ENCODE data around the gene TGFA. TPM values are rescaled to one million over a fixed set of nuclear protein-coding genes. Genes with fewer than 3 reads are reported as not detected.

The TGFA gene
- total RNA-seq, 4 donors from 2014 or later: 15.8 to 75.8 (median 52.0) TPM

DNA sequence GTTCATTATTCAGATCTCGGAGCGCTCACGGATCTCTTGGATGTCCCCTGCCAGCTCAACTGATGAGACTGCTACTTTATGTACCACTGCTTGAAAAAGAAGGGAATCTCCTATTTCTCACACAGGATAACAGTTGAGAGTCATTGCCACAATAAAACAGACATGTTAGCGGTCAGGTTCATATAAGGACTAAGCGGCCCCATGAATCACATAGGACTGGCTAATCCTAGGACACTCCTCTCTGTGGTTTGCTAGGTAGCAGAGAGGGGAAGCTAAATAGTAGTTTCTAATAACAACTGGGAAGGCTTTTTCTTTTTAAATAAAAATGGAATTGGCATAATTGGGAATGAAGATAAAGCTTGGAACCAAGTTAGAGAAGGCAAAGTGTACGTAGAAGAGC, 15.9 kb upstream of the TGFA start:
- intact Hi-C loops (cut with DNase I): no loop called here
- H3K4me1 ChIP-seq: peaks cover 4 to 14% (median 5%) of the 10 kb centered on the region in 3 donors
- H3K36me3 ChIP-seq: no peaks in the 10 kb centered on the region
- no peaks in the 10 kb centered on the region for H3K9me3 ChIP-seq
- no peak for DNase-seq
- 74 to 75% methylated on average over 6 of the region's 6 CpGs for WGBS, 2 donors
- H3K27ac ChIP-seq: peak overlapping the region; percentile 52 to 85 (median 76)
- H3K4me3 ChIP-seq: no peak overlapping the region
- peaks cover 0 to 4% (median 0%) of the 10 kb centered on the region in 4 donors for H3K27me3 ChIP-seq
- no peak for TF ChIP-seq POLR2A (IDR thresholded peaks at IDR 0.05)
- TF ChIP-seq, protein P1, sequence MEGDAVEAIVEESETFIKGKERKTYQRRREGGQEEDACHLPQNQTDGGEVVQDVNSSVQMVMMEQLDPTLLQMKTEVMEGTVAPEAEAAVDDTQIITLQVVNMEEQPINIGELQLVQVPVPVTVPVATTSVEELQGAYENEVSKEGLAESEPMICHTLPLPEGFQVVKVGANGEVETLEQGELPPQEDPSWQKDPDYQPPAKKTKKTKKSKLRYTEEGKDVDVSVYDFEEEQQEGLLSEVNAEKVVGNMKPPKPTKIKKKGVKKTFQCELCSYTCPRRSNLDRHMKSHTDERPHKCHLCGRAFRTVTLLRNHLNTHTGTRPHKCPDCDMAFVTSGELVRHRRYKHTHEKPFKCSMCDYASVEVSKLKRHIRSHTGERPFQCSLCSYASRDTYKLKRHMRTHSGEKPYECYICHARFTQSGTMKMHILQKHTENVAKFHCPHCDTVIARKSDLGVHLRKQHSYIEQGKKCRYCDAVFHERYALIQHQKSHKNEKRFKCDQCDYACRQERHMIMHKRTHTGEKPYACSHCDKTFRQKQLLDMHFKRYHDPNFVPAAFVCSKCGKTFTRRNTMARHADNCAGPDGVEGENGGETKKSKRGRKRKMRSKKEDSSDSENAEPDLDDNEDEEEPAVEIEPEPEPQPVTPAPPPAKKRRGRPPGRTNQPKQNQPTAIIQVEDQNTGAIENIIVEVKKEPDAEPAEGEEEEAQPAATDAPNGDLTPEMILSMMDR (IDR thresholded peaks at IDR 0.05): no peak

DNA sequence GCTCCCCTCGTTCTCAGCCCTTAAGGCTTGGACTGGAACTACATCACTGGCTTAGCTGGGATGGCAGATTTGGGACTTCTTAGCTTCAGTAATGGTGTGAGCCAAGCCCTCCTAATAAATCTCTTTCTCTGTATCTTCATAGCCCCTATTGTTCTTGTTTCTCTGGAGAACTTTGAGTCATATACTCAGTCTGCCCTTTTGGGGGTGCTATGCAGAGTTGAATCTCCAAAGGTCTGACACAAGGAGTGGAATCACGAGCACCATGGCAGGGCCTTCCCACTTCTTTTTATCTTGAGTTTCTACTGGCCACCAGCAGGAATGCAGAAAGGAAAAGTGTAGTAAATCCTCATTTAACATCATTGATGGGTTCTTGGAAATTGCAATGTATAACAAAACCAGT, 13.3 kb upstream of the TGFA start:
- Histone ChIP-seq H3K4me1 (peaks cover 4 to 14% (median 5%) of the 10 kb centered on the region in 3 donors), H3K9me3 (no peaks in the 10 kb centered on the region), H3K27ac (no peak overlapping the region), H3K27me3 (no peaks in the 10 kb centered on the region), H3K4me3 (no peak overlapping the region), H3K36me3 (no peaks in the 10 kb centered on the region)
- intact Hi-C loops (cut with DNase I): no loop called here
- WGBS, 2 donors: 69 to 71% methylated on average over 2 of the region's 2 CpGs
- DNase-seq: no peak
- no peak for TF ChIP-seq POLR2A (IDR thresholded peaks at IDR 0.05)
- TF ChIP-seq, protein P1 (IDR thresholded peaks at IDR 0.05): no peak

DNA sequence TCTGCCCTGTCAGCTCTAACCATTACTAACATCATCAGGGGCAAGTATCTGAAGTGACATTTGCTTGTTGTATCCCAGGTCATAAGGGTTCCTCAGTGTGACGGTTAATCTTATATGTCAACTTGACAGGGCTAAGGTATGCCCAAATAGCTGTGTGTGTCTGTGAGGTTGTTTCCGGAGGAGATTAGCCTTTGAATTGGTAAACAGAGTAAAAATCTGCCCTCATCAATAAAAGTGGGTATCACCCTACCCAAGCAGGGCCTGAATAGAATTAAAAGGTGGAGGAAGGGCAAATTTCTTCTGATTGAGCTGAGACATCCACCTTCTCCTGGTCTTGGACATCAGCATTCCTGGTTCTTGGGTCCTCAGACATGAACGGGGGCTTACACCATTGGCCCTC, 12.8 kb upstream of the TGFA start:
- Histone ChIP-seq H3K4me1 (peaks cover 4 to 14% (median 5%) of the 10 kb centered on the region in 3 donors), H3K4me3 (no peak overlapping the region), H3K27me3 (no peaks in the 10 kb centered on the region), H3K36me3 (no peaks in the 10 kb centered on the region), H3K27ac (no peak overlapping the region), H3K9me3 (no peaks in the 10 kb centered on the region)
- no peak for TF ChIP-seq POLR2A (IDR thresholded peaks at IDR 0.05)
- TF ChIP-seq, protein P1 (IDR thresholded peaks at IDR 0.05): no peak
- intact Hi-C loops (cut with DNase I): no loop called here
- WGBS, 2 donors: 85 to 94% methylated on average over 3 of the region's 3 CpGs
- no peak for DNase-seq

DNA sequence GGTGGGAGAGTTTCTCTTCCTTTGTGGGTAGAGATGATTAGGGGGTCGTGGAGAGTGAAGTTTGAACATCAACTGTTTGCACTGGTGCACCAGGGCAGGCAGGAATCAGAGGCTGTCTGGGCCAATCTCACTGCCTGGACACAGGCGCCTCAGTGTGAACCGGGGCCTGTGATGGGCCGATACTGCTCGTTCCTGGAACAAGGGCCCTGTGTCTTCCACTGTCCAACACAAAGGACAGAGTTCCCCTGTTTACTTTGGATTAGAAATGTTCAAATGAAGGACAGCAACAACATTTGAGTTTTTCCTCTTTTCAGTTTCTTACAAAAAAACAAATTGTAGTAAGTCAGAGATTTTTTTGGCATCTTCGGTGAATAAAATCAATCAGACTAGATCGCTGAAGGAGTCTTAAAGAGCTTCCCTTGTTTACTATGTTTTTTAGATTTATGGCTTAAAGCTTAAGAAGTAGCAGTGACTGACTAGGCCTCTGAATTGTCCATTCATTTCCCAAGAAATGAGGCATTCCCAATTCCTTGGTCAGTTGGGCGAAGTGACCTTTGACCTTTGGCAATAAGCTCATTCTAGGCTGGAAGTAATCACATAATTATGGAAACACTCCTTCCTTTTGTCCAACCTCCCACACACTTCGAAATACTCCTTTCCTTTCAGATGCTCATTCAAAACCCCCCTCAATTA, 11.6 kb upstream of the TGFA start:
- WGBS, 2 donors: 80 to 89% methylated on average over 5 to 9 of the region's 9 CpGs
- Histone ChIP-seq H3K9me3 (no peaks in the 10 kb centered on the region), H3K36me3 (no peaks in the 10 kb centered on the region), H3K4me1 (peaks cover 4 to 14% (median 5%) of the 10 kb centered on the region in 3 donors), H3K27ac (no peak overlapping the region), H3K4me3 (no peak overlapping the region), H3K27me3 (peaks cover 0 to 3% (median 0%) of the 10 kb centered on the region in 4 donors)
- DNase-seq: no peak
- intact Hi-C loops (cut with DNase I): no loop called here
- TF ChIP-seq POLR2A (IDR thresholded peaks at IDR 0.05): no peak
- TF ChIP-seq, protein P1 (IDR thresholded peaks at IDR 0.05): no peak

DNA sequence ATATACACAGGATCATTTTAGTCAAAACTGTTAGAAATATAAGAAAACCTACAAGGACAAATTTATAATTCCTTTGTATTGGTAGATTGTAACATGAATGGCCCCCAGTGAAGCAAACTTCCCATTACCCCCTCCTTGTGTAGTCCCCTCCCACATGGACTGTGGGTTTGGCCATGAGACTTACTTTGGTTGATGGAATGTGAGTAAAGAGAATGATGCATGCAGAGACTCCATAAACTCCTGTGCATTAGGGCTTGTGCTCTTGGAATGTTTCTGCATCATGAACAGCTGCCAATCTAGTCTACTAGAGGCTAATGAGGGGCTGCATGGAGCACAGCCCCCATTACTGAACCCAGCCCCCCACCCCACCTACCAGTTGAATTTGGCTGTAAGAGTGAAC, 8.3 kb upstream of the TGFA start:
- Histone ChIP-seq H3K27ac (no peak overlapping the region), H3K4me3 (no peak overlapping the region), H3K9me3 (no peaks in the 10 kb centered on the region), H3K27me3 (peaks cover 0 to 13% (median 2%) of the 10 kb centered on the region in 4 donors), H3K36me3 (no peaks in the 10 kb centered on the region), H3K4me1 (peaks cover 0 to 12% (median 5%) of the 10 kb centered on the region in 3 donors)
- DNase-seq: no peak
- TF ChIP-seq, protein P1 (IDR thresholded peaks at IDR 0.05): no peak
- intact Hi-C loops (cut with DNase I): no loop called here
